ENCODE data around the gene MYO7B.

GRCh38 chr2:127681976-127682857 is 146.7 kb downstream of the MYO7B start:
- TF ChIP-seq GLIS3 (CRISPR knock-in tag; IDR thresholded peaks at IDR 0.05) (no peak), PATZ1 (CRISPR knock-in tag; IDR thresholded peaks at IDR 0.05; ENCODE audit: borderline replicate concordance) (no peak)

All from SK-N-SH treated with all-trans-retinoic acid at 6 μM for 48 hours (cell line).